Transverse colon (tissue), 4 donors: ENCODE data around the gene NT5DC4. TPM values are rescaled to one million over a fixed set of nuclear protein-coding genes. Genes with fewer than 3 reads are reported as not detected.

Experiments
- DNase-seq: peaks from one replicate; pipeline ENCODE4 v3.0.0-alpha.2; 2019
- H3K27ac ChIP-seq, 4 donors: fragments of 200-600 bp; sonication (generic); 2 replicates each; pipeline ENCODE4 v1.5.1; 2016 to 2018; ENCODE audit warnings: inconsistent platforms in 4 of 4
- H3K27me3 ChIP-seq: fragments of 200-600 bp; sonication (generic); 2 replicates; pipeline ENCODE4 v1.5.1; 2017; ENCODE audit warnings: inconsistent platforms
- H3K36me3 ChIP-seq, 4 donors: fragments of 200-600 bp; sonication (generic); 2 replicates each; pipeline ENCODE4 v1.5.1; 2017 to 2019; ENCODE audit warnings: inconsistent platforms in 4 of 4
- H3K4me1 ChIP-seq, 4 donors: fragments of 200-600 bp; sonication (generic); 2 replicates each; pipeline ENCODE4 v1.5.1; 2017 to 2020; ENCODE audit warnings: inconsistent platforms in 4 of 4
- H3K4me3 ChIP-seq, 4 donors: fragments of 200-600 bp; sonication (generic); 1 replicate in 1 of 4; 2 replicates in 3 of 4; pipeline versions ENCODE4 v1.5.1 to v1.6.1; 2017 to 2019; ENCODE audit warnings: inconsistent platforms in 4 of 4
- H3K9me3 ChIP-seq, 2 donors: fragments of 200-600 bp; sonication (generic); 2 replicates each; pipeline ENCODE4 v1.5.1; 2017 to 2019; ENCODE audit warnings: inconsistent platforms in 2 of 2
- CTCF ChIP-seq, 5 experiments: fragments of 200-600 bp in 3 of 5; fragments of 450-650 bp in 2 of 5; sonication (generic) in 3 of 5; IDR thresholded peaks; 1 replicate in 2 of 5; 2 replicates in 3 of 5; pipeline ENCODE4 v1.5.1; 2016 to 2017; ENCODE audit warnings: antibody characterized with exemption in 5 of 5, inconsistent platforms in 3 of 5, mild to moderate bottlenecking in 2 of 5, moderate library complexity in 1 of 5
- EP300 ChIP-seq: sonication (generic); formaldehyde crosslinking; IDR thresholded peaks from one replicate; pipeline ENCODE4 v1.6.1; 2017; ENCODE audit warnings: antibody characterized with exemption, low read depth
- POLR2A ChIP-seq: fragments of 450-650 bp; IDR thresholded peaks from one replicate; pipeline ENCODE4 v1.6.1; 2016; ENCODE audit warnings: antibody characterized with exemption, mild to moderate bottlenecking, moderate library complexity
- POLR2AphosphoS5 ChIP-seq, 3 donors: sonication (generic); formaldehyde crosslinking; IDR thresholded peaks; one replicate each; pipeline ENCODE4 v1.6.1; 2016; ENCODE audit warnings: antibody characterized with exemption in 3 of 3
- WGBS, 2 donors: methylation state at CpG; one replicate each; pipeline ENCODE4 v1.1.5; 2018; ENCODE audit warnings: low coverage in 1 of 2; 5-methylcytosine and 5-hydroxymethylcytosine counted together
- in situ Hi-C, 4 donors: fragments of 200-750 bp; cut with MboI; loops; one replicate each; pipeline versions ENCODE4 v1.15.0 to v1.15.1; 2017; ENCODE audit warnings: low sequenced_read_pairs in 3 of 4, low pct_ligation_motif_present in 1 of 4, low pct_unique_long_range_greater_than_20kb in 1 of 4
- intact Hi-C: fragments of 100-400 bp; cut with DNase I; formaldehyde crosslinking; loops from one replicate; pipeline ENCODE4 v1.15.1; 2023; ENCODE audit warnings: low total_unique reads
- total RNA-seq, 4 donors: library from RNA; depleted of rRNA; stranded (reverse); fragments of >200 nt; gene quantifications; one replicate each; pipeline ENCODE4 v1.1.0, GENCODE V29; 2016

NT5DC4 gene
- total RNA-seq, 4 donors from 2014 or later: not detected

- no peak for DNase-seq
- Histone ChIP-seq H3K27me3 (no peaks in the 10 kb centered on the region), H3K27ac (peak overlapping the region in 3 of 4 donors; percentile 6 to 14 (median 11)), H3K4me1 (peaks cover 0 to 35% (median 8%) of the 10 kb centered on the region in 4 donors), H3K36me3 (no peaks in the 10 kb centered on the region), H3K9me3 (no peaks in the 10 kb centered on the region), H3K4me3 (no peak overlapping the region)
- TF ChIP-seq POLR2A: no peak
- no peak for TF ChIP-seq POLR2AphosphoS5 (IDR thresholded peaks at IDR 0.05)
- TF ChIP-seq EP300: no peak
- no peak for TF ChIP-seq CTCF (IDR thresholded peaks at IDR 0.05)
- WGBS, 2 donors: 81% methylated on average over 1 of the region's 1 CpG; no CpG with 5 or more reads in 1 of the 2 donors
- intact Hi-C loops (no loop called here), in situ Hi-C loops (loop anchor here in 1 of 4 donors (10.0 kb wide), 1 partner anchor 68 kb away; no protein-coding TSS in a partner anchor)
Measured at GRCh38 chr2:112692918-112693317, 27.9 kb upstream of the NT5DC4 start.

GRCh38 chr2:112693596-112693995 is 27.2 kb upstream of the NT5DC4 start:
- DNase-seq: no peak
- peaks cover 0 to 29% (median 6%) of the 10 kb centered on the region in 4 donors for H3K4me1 ChIP-seq
- intact Hi-C loops (no loop called here), in situ Hi-C loops (loop anchor here in 1 of 4 donors (10.0 kb wide), 1 partner anchor 69 kb away; no protein-coding TSS in a partner anchor)
- no peak overlapping the region for H3K4me3 ChIP-seq
- 91% methylated on average over 9 of the region's 9 CpGs; no CpG with 5 or more reads in 1 of the 2 donors for WGBS, 2 donors
- TF ChIP-seq CTCF (IDR thresholded peaks at IDR 0.05) (no peak), EP300 (no peak), POLR2A (no peak), POLR2AphosphoS5 (IDR thresholded peaks at IDR 0.05) (no peak)
- no peak overlapping the region for H3K27ac ChIP-seq
- no peaks in the 10 kb centered on the region for H3K36me3 ChIP-seq
- H3K9me3 ChIP-seq: no peaks in the 10 kb centered on the region
- H3K27me3 ChIP-seq: no peaks in the 10 kb centered on the region

GRCh38 chr2:112694182-112694581 is 26.6 kb upstream of the NT5DC4 start:
- Histone ChIP-seq H3K27me3 (no peaks in the 10 kb centered on the region), H3K9me3 (no peaks in the 10 kb centered on the region), H3K4me3 (no peak overlapping the region), H3K36me3 (no peaks in the 10 kb centered on the region), H3K27ac (no peak overlapping the region), H3K4me1 (peaks cover 0 to 26% (median 5%) of the 10 kb centered on the region in 4 donors)
- in situ Hi-C loops: loop anchor here in 1 of 4 donors (10.0 kb wide), 1 partner anchor 69 kb away; no protein-coding TSS in a partner anchor
- DNase-seq: no peak
- intact Hi-C loops: no loop called here
- TF ChIP-seq POLR2AphosphoS5 (IDR thresholded peaks at IDR 0.05) (no peak), EP300 (no peak), CTCF (IDR thresholded peaks at IDR 0.05) (no peak), POLR2A (no peak)
- 88% methylated on average over 12 of the region's 12 CpGs; no CpG with 5 or more reads in 1 of the 2 donors for WGBS, 2 donors

DNA sequence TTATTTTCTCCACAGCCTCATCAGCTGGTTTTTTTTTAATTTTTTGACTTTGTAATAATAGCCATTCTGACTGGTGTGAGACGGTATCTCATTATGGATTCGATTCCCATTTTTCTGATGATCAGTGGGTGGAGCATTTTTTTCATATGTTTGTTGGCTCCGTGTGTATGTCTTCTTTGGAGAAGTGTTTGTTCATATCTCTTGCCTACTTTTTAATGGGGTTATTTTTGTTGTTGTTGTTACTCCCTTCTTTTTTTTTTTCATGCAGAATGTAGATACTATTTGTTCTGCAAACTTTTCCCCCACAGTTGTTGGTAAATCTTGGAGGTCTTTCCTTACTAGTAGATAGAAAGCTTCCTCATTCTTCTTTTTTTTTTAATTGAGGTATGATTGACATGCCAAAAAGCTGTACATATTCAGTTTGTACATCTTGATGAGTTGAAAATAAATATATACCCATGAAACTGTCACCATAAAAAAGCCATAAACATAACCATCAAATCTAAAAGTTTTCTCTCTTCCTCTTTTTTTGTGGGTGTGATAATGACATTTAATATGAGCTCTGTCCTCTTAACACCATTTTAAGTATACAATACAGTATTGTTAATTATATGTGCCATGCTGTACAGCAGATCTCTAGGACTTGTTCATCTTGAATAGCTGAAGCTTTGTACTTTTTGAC is 21.8 kb upstream of the NT5DC4 start:
- in situ Hi-C loops (loop anchor here in 1 of 4 donors (10.0 kb wide), 1 partner anchor 74 kb away; no protein-coding TSS in a partner anchor), intact Hi-C loops (no loop called here)
- Histone ChIP-seq H3K36me3 (no peaks in the 10 kb centered on the region), H3K27ac (no peak overlapping the region), H3K4me1 (no peaks in the 10 kb centered on the region), H3K4me3 (no peak overlapping the region), H3K9me3 (no peaks in the 10 kb centered on the region), H3K27me3 (no peaks in the 10 kb centered on the region)
- WGBS, 2 donors: 85 to 86% methylated on average over 3 of the region's 3 CpGs
- TF ChIP-seq CTCF (IDR thresholded peaks at IDR 0.05) (no peak), EP300 (no peak), POLR2AphosphoS5 (IDR thresholded peaks at IDR 0.05) (no peak), POLR2A (no peak)
- no peak for DNase-seq
